ENCODE measurements around the gene SLC16A3.
"Not testable (repeated sequence)": the region's sequence is repeated elsewhere in the genome, so short reads cannot be mapped to it uniquely, and the experiment has no call there.

GRCh38 chr17:82254096-82254495, 25.3 kb downstream of the SLC16A3 start:
- not testable (repeated sequence) for TF ChIP-seq CTCF, POLR2A, POLR2AphosphoS5 (IDR thresholded peaks at IDR 0.05)

Data from breast epithelium (tissue), 3 donors.